Nephron (organoid): ENCODE measurements around the gene FKBP4.

ENCODE experiments used
- H3K27ac Mint-ChIP-seq, 3 experiments: 2 replicates each; pipeline ENCODE4 v1.8.0; 2020; ENCODE audit warnings: mixed read lengths in 3 of 3, mild to moderate bottlenecking in 2 of 3, moderate library complexity in 1 of 3
- H3K27me3 Mint-ChIP-seq: 2 replicates; pipeline ENCODE4 v1.8.0; 2021; ENCODE audit warnings: low read depth, mild to moderate bottlenecking, moderate library complexity, mixed read lengths
- H3K36me3 Mint-ChIP-seq: 2 replicates; pipeline ENCODE4 v1.8.0; 2020; ENCODE audit warnings: low read depth, mixed read lengths
- H3K4me1 Mint-ChIP-seq: 2 replicates; pipeline ENCODE4 v1.8.0; 2020; ENCODE audit warnings: mixed read lengths
- H3K4me3 Mint-ChIP-seq, 3 experiments: 2 replicates each; pipeline ENCODE4 v1.8.0; 2020; ENCODE audit warnings: mild to moderate bottlenecking in 3 of 3, mixed read lengths in 3 of 3, moderate library complexity in 2 of 3
- H3K9me3 Mint-ChIP-seq: 2 replicates; pipeline ENCODE4 v1.8.0; 2020; ENCODE audit warnings: mixed read lengths
- TF ChIP-seq, protein P1 (sequence below), 3 experiments: fragments of 200-600 bp; sonication (generic); IDR thresholded peaks; one replicate each; pipeline ENCODE4 v1.5.0; 2021; ENCODE audit warnings: antibody characterized with exemption in 3 of 3; ENCODE audit not compliant: unreplicated experiment in 3 of 3

The FKBP4 gene

DNA sequence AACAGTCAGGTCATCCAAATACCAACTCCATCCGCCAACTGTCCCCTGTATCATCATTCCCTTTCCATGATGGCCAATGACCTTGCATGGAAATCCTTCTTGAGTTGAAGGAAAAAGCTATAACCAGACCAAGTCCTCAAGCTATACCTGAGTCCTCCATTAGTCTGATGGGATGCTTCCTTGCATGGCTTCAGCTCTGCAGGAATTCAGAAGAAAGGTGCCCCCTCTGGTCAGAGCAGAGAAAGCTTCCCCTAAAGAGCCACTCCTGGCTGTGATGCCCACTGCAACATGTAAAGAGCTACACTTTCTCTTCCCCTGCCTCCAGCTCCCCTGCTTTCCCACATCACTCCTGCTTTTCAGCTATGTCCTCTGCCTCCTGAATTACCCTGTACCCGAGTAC is 43.1 kb upstream of the FKBP4 start:
- Mint-ChIP-seq H3K4me1 (no peaks in the 10 kb centered on the region), H3K9me3 (peaks cover 3% of the 10 kb centered on the region), H3K27ac (no peak overlapping the region), H3K36me3 (no peaks in the 10 kb centered on the region), H3K4me3 (no peak overlapping the region), H3K27me3 (peaks cover 75% of the 10 kb centered on the region)
- TF ChIP-seq, protein P1, sequence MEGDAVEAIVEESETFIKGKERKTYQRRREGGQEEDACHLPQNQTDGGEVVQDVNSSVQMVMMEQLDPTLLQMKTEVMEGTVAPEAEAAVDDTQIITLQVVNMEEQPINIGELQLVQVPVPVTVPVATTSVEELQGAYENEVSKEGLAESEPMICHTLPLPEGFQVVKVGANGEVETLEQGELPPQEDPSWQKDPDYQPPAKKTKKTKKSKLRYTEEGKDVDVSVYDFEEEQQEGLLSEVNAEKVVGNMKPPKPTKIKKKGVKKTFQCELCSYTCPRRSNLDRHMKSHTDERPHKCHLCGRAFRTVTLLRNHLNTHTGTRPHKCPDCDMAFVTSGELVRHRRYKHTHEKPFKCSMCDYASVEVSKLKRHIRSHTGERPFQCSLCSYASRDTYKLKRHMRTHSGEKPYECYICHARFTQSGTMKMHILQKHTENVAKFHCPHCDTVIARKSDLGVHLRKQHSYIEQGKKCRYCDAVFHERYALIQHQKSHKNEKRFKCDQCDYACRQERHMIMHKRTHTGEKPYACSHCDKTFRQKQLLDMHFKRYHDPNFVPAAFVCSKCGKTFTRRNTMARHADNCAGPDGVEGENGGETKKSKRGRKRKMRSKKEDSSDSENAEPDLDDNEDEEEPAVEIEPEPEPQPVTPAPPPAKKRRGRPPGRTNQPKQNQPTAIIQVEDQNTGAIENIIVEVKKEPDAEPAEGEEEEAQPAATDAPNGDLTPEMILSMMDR (IDR thresholded peaks at IDR 0.05; ENCODE audit: unreplicated experiment in 3 of 3) = no peak

DNA sequence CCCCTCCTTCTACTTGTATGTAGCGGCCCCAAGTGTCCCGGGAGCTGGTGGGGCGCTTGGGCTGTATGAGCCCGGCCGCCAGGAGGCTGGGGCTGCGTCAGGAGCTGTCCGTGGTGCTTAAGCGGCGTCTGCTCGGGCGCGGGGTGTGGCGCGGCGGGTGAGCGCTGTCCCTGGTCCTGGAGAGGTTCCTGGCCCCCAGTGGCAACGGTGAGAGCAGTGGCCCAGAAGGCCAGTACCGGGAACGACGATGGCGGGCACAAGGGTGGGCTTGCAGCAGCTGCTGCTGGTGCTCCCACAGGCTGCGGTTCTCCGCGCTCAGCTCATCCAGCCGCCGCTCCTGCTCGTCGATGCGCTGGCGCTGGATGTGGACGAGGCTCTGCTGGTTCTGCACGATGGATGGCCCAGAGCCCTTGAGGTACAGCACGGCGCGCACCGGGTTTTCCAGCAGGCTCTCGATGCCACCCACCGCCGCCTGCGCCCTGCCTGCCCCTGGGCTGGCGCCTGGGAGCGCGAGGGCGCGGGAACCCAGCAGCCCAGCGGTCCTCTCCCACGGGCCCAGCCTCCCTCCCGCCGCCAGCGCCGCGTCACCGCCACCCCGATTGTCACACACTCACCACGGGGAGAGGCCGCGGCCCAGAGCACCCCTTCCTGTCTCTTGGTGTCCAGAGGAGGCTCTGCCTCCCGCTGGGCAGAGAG is 41.9 kb upstream of the FKBP4 start:
- H3K4me1 Mint-ChIP-seq = no peaks in the 10 kb centered on the region
- H3K9me3 Mint-ChIP-seq = peaks cover 3% of the 10 kb centered on the region
- H3K4me3 Mint-ChIP-seq = no peak overlapping the region
- TF ChIP-seq, protein P1 (IDR thresholded peaks at IDR 0.05; ENCODE audit: unreplicated experiment in 3 of 3) = no peak
- H3K27ac Mint-ChIP-seq = no peak overlapping the region
- peaks cover 75% of the 10 kb centered on the region for H3K27me3 Mint-ChIP-seq
- no peaks in the 10 kb centered on the region for H3K36me3 Mint-ChIP-seq

- H3K4me1 Mint-ChIP-seq = no peaks in the 10 kb centered on the region
- TF ChIP-seq, protein P1 (IDR thresholded peaks at IDR 0.05; ENCODE audit: unreplicated experiment in 3 of 3) = no peak
- H3K9me3 Mint-ChIP-seq = peaks cover 2% of the 10 kb centered on the region
- no peaks in the 10 kb centered on the region for H3K36me3 Mint-ChIP-seq
- H3K27ac Mint-ChIP-seq = no peak overlapping the region
- peaks cover 78% of the 10 kb centered on the region for H3K27me3 Mint-ChIP-seq
- no peak overlapping the region for H3K4me3 Mint-ChIP-seq
Observed at GRCh38 chr12:2753536-2753935, 41.2 kb upstream of the FKBP4 start.

DNA sequence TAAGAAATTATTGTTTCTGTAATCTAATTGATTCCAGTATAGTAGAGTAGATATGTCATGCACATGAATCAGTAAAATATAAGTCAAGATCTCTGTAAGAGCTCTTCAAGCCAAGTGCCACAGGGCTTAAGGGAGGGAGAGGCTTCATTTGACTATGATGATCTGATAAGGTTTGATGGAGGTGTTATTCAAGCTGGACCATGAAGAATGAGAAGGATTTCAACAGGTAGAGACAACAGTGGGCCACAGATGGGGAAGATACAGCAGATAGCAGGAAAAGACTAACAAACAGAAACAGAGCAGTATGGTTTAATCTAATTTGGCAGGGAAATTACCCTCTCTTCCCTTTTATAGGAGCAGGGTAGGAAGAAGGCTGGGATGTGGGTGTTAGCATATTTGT is 40.6 kb upstream of the FKBP4 start:
- H3K36me3 Mint-ChIP-seq = no peaks in the 10 kb centered on the region
- no peak overlapping the region for H3K4me3 Mint-ChIP-seq

DNA sequence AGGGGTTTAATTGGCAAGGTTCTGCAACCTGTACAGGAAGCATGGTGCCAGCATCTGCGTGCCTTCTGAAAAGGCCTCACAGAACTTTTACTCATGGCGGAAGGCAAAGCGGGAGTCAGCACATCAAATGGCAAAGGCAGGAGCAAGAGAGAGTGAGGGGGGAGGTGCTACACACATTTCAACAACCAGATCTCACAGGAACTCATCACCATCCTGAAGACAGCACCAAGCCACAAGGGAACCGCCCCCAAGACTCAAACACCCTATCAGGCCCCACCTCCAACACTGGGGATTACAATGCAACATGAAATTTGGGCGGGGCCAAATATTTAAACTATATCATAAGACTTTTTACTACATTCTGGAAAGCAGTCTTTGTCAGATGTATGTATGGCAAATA is 38.0 kb upstream of the FKBP4 start:
- Mint-ChIP-seq H3K27ac (no peak overlapping the region), H3K9me3 (peaks cover 2% of the 10 kb centered on the region), H3K4me3 (no peak overlapping the region), H3K36me3 (no peaks in the 10 kb centered on the region), H3K27me3 (peaks cover 55% of the 10 kb centered on the region), H3K4me1 (no peaks in the 10 kb centered on the region)
- TF ChIP-seq, protein P1 (IDR thresholded peaks at IDR 0.05; ENCODE audit: unreplicated experiment in 3 of 3) = no peak

More for the DNA sequence above, 40.6 kb upstream of the FKBP4 start:
- Mint-ChIP-seq H3K27ac (no peak overlapping the region), H3K9me3 (peaks cover 2% of the 10 kb centered on the region), H3K4me1 (no peaks in the 10 kb centered on the region), H3K27me3 (peaks cover 71% of the 10 kb centered on the region)
- TF ChIP-seq, protein P1 (IDR thresholded peaks at IDR 0.05; ENCODE audit: unreplicated experiment in 3 of 3) = no peak

- TF ChIP-seq, protein P1 (IDR thresholded peaks at IDR 0.05; ENCODE audit: unreplicated experiment in 3 of 3) = no peak
- no peaks in the 10 kb centered on the region for H3K4me1 Mint-ChIP-seq
- no peak overlapping the region for H3K27ac Mint-ChIP-seq
- H3K27me3 Mint-ChIP-seq = peaks cover 30% of the 10 kb centered on the region
- H3K9me3 Mint-ChIP-seq = peaks cover 2% of the 10 kb centered on the region
- H3K36me3 Mint-ChIP-seq = no peaks in the 10 kb centered on the region
- H3K4me3 Mint-ChIP-seq = no peak overlapping the region
Observed at GRCh38 chr12:2759733-2760132, 35.0 kb upstream of the FKBP4 start.
